ENCODE results near the gene MCF2L.

Gene MCF2L

GRCh38 chr13:112981451-112981850 lies 12.4 kb downstream of the MCF2L start:
- DNase-seq: no peak

GRCh38 chr13:112982281-112983041 lies 13.4 kb downstream of the MCF2L start:
- DNase-seq: no peak

DNA sequence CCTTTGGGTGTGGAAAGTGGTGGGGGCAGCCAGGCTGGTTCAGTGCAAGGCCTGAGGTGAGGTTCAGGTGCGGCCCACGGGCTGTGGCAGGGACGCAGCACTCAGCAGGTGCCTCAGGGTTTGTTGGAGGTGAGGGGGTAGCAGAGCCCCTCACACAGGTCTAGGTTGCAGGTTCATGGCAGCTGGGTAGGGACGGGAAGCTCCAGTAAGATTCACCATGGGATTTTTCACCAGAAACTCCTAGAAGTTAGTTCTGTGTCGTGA lies 14.0 kb downstream of the MCF2L start:
- no peak for DNase-seq

DNA sequence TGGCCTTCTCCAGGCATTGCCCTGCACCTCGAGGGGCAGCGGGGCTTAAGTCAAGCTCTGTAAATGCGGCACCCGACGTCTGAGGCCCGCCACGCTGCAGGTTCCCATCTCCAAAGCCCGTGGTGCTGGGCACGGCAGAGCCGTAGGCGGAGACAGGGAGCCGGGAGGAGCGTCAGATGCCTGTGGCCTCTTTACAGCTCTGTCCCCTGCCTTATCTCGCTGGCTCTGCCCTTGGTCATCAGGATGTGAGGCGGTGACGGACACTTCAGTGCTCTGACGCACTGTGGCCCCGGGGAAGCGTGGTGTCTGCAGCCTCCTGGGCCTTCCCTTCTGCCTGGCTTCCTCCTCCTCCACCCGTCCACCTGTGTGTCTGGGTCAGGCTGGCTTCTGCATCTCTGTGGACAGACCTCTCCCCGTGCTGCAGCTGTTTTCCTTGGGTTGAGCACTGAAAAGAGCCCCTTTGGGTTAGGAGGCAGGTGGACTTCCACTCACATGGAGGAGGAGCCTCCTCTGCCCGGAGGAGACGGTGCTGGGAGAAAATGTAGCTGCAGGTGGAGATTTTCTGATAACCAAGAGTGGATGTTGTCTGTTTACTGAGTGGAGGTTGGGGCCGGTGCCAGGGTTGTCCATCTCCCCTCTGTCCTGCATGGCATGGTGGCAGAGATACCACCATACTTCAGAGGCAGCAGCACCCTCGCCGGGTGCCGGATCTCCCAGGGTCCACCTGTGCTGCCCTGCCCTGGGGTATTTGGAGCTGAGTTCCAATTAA lies 14.6 kb downstream of the MCF2L start:
- no peak for DNase-seq

GRCh38 chr13:112984501-112984900 lies 15.5 kb downstream of the MCF2L start:
- no peak for DNase-seq

- DNase-seq: no peak
These were observed 16.2 kb downstream of the MCF2L start for GRCh38 chr13:112984954-112985802.

DNA sequence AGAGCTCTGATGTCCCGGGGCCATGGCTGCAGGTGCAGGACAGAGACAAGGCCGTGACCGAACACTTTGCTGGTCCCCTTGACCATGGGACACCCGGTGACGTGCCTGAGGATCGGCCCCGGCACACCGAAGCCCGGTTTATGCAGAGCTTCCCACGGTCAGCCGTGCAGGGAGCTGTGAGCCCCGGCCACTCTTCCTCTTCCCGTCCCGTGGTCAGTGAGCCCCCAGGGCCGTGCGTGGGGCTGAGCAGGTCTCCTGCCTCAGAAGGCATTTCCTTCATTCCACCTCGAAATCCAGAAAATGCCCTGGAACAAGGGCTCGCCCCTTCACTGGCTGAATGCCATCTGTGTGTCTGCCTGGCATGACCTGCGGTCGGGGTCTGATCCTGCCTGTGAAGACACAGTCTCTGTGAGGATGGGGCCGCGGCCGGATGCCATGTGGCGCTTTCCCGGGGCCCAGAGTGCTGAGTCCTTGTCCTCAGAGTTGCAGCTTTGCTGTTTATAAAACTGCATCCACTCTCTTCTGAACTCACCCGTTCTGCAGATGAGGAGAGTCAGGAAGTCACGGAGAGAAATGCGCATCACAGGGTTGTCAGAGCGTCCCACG lies 16.9 kb downstream of the MCF2L start:
- no peak for DNase-seq

DNA sequence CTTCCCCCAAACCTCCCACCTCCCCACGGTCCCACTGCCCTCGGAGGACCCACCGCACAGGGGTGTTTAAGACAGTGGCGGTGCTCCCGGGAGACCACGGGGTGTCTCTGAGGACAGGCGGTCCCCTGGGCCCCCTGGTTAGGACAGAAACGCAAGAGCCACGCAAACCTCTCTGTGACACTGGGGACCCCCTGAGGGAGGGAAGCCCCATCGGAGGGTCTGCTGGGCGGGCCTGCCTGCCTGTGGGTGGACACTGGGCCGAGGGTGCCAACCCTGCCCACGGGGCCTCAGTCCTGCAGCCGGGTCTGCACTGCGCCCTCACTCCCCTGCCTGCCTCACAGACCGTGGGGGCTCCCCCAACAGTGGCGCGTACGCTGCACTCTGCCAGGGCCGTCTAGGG lies 17.5 kb downstream of the MCF2L start:
- no peak for DNase-seq

DNA sequence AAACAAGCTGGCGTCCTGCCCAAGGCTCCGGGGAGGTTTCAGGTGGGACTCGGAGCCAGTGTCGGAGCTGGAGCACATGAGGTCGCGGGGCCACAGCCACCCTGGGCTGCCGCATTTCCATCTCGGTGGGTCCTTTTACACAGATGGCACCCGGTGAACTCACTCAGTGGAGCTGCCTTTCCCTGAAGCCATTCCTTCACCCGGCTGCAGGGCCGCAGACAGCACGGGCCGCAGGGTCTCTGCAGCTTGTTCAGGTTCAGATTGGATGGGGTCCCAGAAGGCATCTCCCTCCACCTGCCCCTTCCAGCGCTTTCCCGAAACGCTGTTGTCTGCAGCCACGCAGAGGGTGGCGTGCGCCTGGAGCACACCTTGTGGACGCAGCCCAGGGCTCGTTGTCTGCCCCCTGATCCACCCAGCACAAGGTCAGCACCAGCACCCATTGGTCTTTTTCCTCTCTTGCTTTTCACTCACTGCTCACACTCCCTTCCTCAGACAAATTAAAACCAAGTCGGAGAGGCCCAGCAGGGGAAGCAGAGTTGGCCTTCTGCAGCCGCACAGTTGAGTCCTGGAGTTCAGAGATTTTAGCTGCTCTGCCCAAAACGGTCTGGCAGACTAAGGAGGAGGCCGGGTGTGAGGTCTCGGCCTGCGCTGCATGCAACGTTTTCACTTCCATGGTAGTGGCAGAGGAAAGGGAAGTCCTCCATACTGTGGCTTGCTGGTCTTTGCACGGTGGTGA lies 18.1 kb downstream of the MCF2L start:
- no peak for DNase-seq

DNA sequence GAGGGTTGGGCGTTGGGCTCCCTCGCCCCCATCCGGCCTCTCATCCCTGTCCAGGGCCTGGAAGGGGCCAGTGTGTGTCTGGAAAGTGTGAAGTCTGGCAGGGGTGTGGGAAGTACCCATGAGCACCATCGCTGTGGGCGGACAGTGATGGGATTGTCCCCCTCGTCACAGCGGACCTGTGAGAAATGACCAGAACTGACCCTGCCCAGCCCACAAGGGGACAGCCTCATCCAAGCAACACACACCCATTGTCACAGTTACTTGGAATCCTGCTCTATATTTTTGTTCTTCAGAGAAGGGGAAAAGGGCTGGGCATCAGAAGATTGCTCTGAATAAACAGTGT lies 18.6 kb downstream of the MCF2L start:
- DNase-seq: no peak

GRCh38 chr13:112990783-112991182 lies 21.8 kb downstream of the MCF2L start:
- DNase-seq: no peak

GRCh38 chr13:112991609-112992008 lies 22.6 kb downstream of the MCF2L start:
- no peak for DNase-seq

GRCh38 chr13:112992931-112993680 lies 24.1 kb downstream of the MCF2L start:
- DNase-seq: no peak

GRCh38 chr13:112994084-112994780 lies 25.2 kb downstream of the MCF2L start:
- no peak for DNase-seq

- no peak for DNase-seq
These were observed 25.9 kb downstream of the MCF2L start for GRCh38 chr13:112994781-112995355.

GRCh38 chr13:112995395-112996191 lies 26.6 kb downstream of the MCF2L start:
- DNase-seq: no peak

- DNase-seq: no peak
These were observed 27.7 kb downstream of the MCF2L start for GRCh38 chr13:112996671-112997091.

- no peak for DNase-seq
These were observed 28.4 kb downstream of the MCF2L start for GRCh38 chr13:112997188-112998130.

Data from CD4-positive, alpha-beta T cell treated with Interferon alpha-2 for 1 hour (primary cell).